H9 (cell line): ENCODE data around the gene GAS2L2. TPM values are rescaled to one million over a fixed set of nuclear protein-coding genes. Genes with fewer than 3 reads are reported as not detected.

Source experiments
- DNase-seq: peaks from one replicate; pipeline ENCODE4 v3.0.0-alpha.2; 2017
- H2AFZ ChIP-seq: one replicate; pipeline ENCODE4 v1.6.1; 2013; ENCODE audit warnings: mild to moderate bottlenecking, low read length, control low read depth, moderate library complexity
- H2AK5ac ChIP-seq: 2 replicates; pipeline ENCODE4 v1.6.1; 2013; ENCODE audit warnings: low read length, control low read depth, mixed read lengths; ENCODE audit not compliant: insufficient read length
- H2BK120ac ChIP-seq: one replicate; pipeline ENCODE4 v1.6.1; 2013; ENCODE audit warnings: low read depth, mild to moderate bottlenecking, low read length, control low read depth, inconsistent platforms; ENCODE audit not compliant: poor library complexity, severe bottlenecking
- H2BK12ac ChIP-seq: 2 replicates; pipeline ENCODE4 v1.6.1; 2013; ENCODE audit warnings: low read length, control low read depth, mixed read lengths, low read depth; ENCODE audit not compliant: insufficient read length
- H2BK15ac ChIP-seq: 2 replicates; pipeline ENCODE4 v1.6.1; 2013; ENCODE audit warnings: low read depth, low read length, control low read depth
- H2BK20ac ChIP-seq: one replicate; pipeline ENCODE4 v1.6.1; 2013; ENCODE audit warnings: low read depth, mild to moderate bottlenecking, low read length, control low read depth, inconsistent platforms; ENCODE audit not compliant: poor library complexity, severe bottlenecking
- H2BK5ac ChIP-seq: 2 replicates; pipeline ENCODE4 v1.6.1; 2013; ENCODE audit warnings: low read length, control low read depth, mixed read lengths; ENCODE audit not compliant: insufficient read length
- H3K14ac ChIP-seq: 2 replicates; pipeline ENCODE4 v1.6.1; 2013; ENCODE audit warnings: low read length, control low read depth; ENCODE audit not compliant: insufficient read depth
- H3K18ac ChIP-seq: 2 replicates; pipeline ENCODE4 v1.6.1; 2013; ENCODE audit warnings: low read depth, mild to moderate bottlenecking, mixed read lengths, low read length, control low read depth; ENCODE audit not compliant: insufficient read length
- H3K23ac ChIP-seq: 2 replicates; pipeline ENCODE4 v1.6.1; 2013; ENCODE audit warnings: low read length, control low read depth, mixed read lengths, low read depth; ENCODE audit not compliant: insufficient read length
- H3K23me2 ChIP-seq: 2 replicates; pipeline ENCODE4 v1.6.1; 2013; ENCODE audit warnings: low read depth, mild to moderate bottlenecking, mixed read lengths, low read length, control low read depth; ENCODE audit not compliant: insufficient read length, poor library complexity, severe bottlenecking
- H3K27ac ChIP-seq: 2 replicates; pipeline ENCODE4 v1.5.1; 2013; ENCODE audit warnings: low read length, control low read depth, mixed read lengths, low read depth; ENCODE audit not compliant: insufficient read length
- H3K27me3 ChIP-seq: 2 replicates; pipeline ENCODE4 v1.6.1; 2013; ENCODE audit warnings: low read length, control low read depth, inconsistent platforms; ENCODE audit not compliant: insufficient read depth
- H3K4ac ChIP-seq: 2 replicates; pipeline ENCODE4 v1.6.1; 2013; ENCODE audit warnings: low read depth, mild to moderate bottlenecking, control low read depth, inconsistent platforms, low read length, moderate library complexity
- H3K4me1 ChIP-seq: 2 replicates; pipeline ENCODE4 v1.6.1; 2013; ENCODE audit warnings: low read length, control low read depth, inconsistent platforms; ENCODE audit not compliant: insufficient read depth
- H3K4me2 ChIP-seq: 2 replicates; pipeline ENCODE4 v1.6.1; 2013; ENCODE audit warnings: low read length, control low read depth, mixed read lengths; ENCODE audit not compliant: insufficient read length, insufficient read depth
- H3K56ac ChIP-seq: 2 replicates; pipeline ENCODE4 v1.6.1; 2013; ENCODE audit warnings: low read depth, mild to moderate bottlenecking, mixed read lengths, low read length, control low read depth; ENCODE audit not compliant: insufficient read length
- H3K79me1 ChIP-seq: 2 replicates; pipeline ENCODE4 v1.6.1; 2013; ENCODE audit warnings: low read depth, mild to moderate bottlenecking, moderate library complexity, low read length, control low read depth, inconsistent platforms; ENCODE audit not compliant: insufficient read depth, poor library complexity, severe bottlenecking
- H3K79me2 ChIP-seq: 2 replicates; pipeline ENCODE4 v1.6.1; 2013; ENCODE audit warnings: low read length, control low read depth, inconsistent platforms; ENCODE audit not compliant: insufficient read depth
- H3K9ac ChIP-seq: 2 replicates; pipeline ENCODE4 v1.6.1; 2013; ENCODE audit warnings: low read length, control low read depth, mixed read lengths; ENCODE audit not compliant: insufficient read length; ENCODE audit errors: extremely low read depth
- H3K9me3 ChIP-seq: one replicate; pipeline ENCODE4 v1.6.1; 2013; ENCODE audit warnings: low read depth, low read length, inconsistent platforms; ENCODE audit not compliant: control insufficient read depth
- H3T11ph ChIP-seq: one replicate; pipeline ENCODE4 v1.6.1; 2013; ENCODE audit warnings: mild to moderate bottlenecking, low read length, control low read depth, inconsistent platforms
- H4K20me1 ChIP-seq: one replicate; pipeline ENCODE4 v1.6.1; 2013; ENCODE audit not compliant: control insufficient read depth, insufficient read length, insufficient read depth
- H4K5ac ChIP-seq: 2 replicates; pipeline ENCODE4 v1.6.1; 2013; ENCODE audit warnings: low read depth, mild to moderate bottlenecking, mixed read lengths, low read length, control low read depth; ENCODE audit not compliant: insufficient read length
- H4K8ac ChIP-seq: replicated peaks from 2 replicates; pipeline ENCODE4 v1.6.1; 2013; ENCODE audit warnings: low read length, control low read depth, mixed read lengths, low read depth; ENCODE audit not compliant: insufficient read length
- H4K91ac ChIP-seq: 2 replicates; pipeline ENCODE4 v1.6.1; 2013; ENCODE audit warnings: low read depth, mild to moderate bottlenecking, moderate library complexity, mixed read lengths, low read length, control low read depth; ENCODE audit not compliant: insufficient read length
- H3K27ac Mint-ChIP-seq, 3 experiments: 2 replicates in 2 of 3; 3 replicates in 1 of 3; pipeline ENCODE4 v1.8.0; 2020 to 2021; ENCODE audit warnings: mixed read lengths in 3 of 3, mild to moderate bottlenecking in 1 of 3, moderate library complexity in 1 of 3
- H3K27me3 Mint-ChIP-seq: 2 replicates; pipeline ENCODE4 v1.8.0; 2021; ENCODE audit warnings: low read depth, mild to moderate bottlenecking, moderate library complexity, mixed read lengths
- H3K36me3 Mint-ChIP-seq, 3 experiments: 2 replicates in 2 of 3; 3 replicates in 1 of 3; pipeline ENCODE4 v1.8.0; 2020 to 2021; ENCODE audit warnings: low read depth in 3 of 3, mixed read lengths in 3 of 3; ENCODE audit not compliant: insufficient read depth in 1 of 3
- H3K4me1 Mint-ChIP-seq, 2 experiments: 2 replicates each; pipeline ENCODE4 v1.8.0; 2020; ENCODE audit warnings: mixed read lengths in 2 of 2
- H3K4me3 Mint-ChIP-seq, 2 experiments: 2 replicates in 1 of 2; 3 replicates in 1 of 2; pipeline ENCODE4 v1.8.0; 2020 to 2021; ENCODE audit warnings: mild to moderate bottlenecking in 2 of 2, mixed read lengths in 2 of 2, moderate library complexity in 1 of 2
- H3K9me3 Mint-ChIP-seq, 2 experiments: 2 replicates in 1 of 2; 3 replicates in 1 of 2; pipeline ENCODE4 v1.8.0; 2020; ENCODE audit warnings: mild to moderate bottlenecking in 2 of 2, mixed read lengths in 2 of 2, moderate library complexity in 1 of 2
- WGBS: extraction: QIAGEN DNeasy Blood & Tissue Kit; methylation state at CpG from one replicate; pipeline ENCODE4 v1.1.7; 2013; ENCODE audit warnings: missing lambda C conversion rate, low lambda C conversion rate, mixed read lengths; ENCODE audit not compliant: insufficient read length; ENCODE audit errors: extremely low coverage; 5-methylcytosine and 5-hydroxymethylcytosine counted together
- total RNA-seq: library from RNA; stranded (reverse); gene quantifications from 2 replicates; pipeline ENCODE4 v1.2.1, GENCODE V29; 2021
- TF ChIP-seq, protein P1 (sequence below): fragments of 200-600 bp; sonication (generic); conservative IDR thresholded peaks from 3 replicates; pipeline ENCODE4 v1.8.0; 2021; ENCODE audit warnings: antibody characterized with exemption, mild to moderate bottlenecking

The GAS2L2 gene
- total RNA-seq, 1 experiment from 2014 or later, result not detected

DNA sequence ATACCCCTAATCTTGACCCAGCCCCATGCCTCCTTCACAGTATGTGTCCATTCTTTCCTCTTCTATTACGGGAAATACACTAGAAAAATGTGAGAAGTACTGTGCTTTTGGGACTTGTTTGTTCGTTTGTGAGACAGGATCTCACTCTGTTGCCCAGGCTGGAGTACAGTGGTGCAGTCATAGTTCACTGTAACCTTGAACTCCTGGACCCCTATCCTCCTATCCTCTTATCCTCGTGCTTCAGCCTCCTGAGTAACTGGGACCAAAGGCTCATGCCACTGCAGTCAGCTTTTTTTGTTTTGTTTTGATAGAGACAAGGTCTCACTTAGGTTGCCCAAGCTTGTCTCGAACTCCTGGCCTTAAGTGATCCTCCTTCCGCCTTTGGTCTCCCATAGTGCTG lies 51.5 kb downstream of the GAS2L2 start:
- Histone ChIP-seq H4K8ac (no peak overlapping the region), H3T11ph (no peak overlapping the region), H3K4me1 (no peaks in the 10 kb centered on the region), H2AFZ (no peak overlapping the region), H3K4ac (no peak overlapping the region), H3K18ac (no peak overlapping the region), H3K27me3 (no peaks in the 10 kb centered on the region), H4K91ac (no peak overlapping the region), H2BK120ac (no peak overlapping the region), H3K23ac (no peak overlapping the region), H3K56ac (no peak overlapping the region), H2AK5ac (no peak overlapping the region), H3K14ac (no peak overlapping the region), H2BK5ac (no peak overlapping the region), H3K4me2 (no peak overlapping the region), H3K23me2 (no peaks in the 10 kb centered on the region), H3K79me2 (no peaks in the 10 kb centered on the region), H2BK15ac (no peak overlapping the region), H2BK20ac (no peak overlapping the region), H4K20me1 (no peaks in the 10 kb centered on the region), H3K9me3 (no peaks in the 10 kb centered on the region), H4K5ac (no peak overlapping the region), H3K79me1 (no peaks in the 10 kb centered on the region), H2BK12ac (no peak overlapping the region), H3K27ac (no peak overlapping the region), H3K9ac (no peak overlapping the region)
- no CpG with 5 or more reads among the region's 5 CpGs for WGBS
- TF ChIP-seq, protein P1, sequence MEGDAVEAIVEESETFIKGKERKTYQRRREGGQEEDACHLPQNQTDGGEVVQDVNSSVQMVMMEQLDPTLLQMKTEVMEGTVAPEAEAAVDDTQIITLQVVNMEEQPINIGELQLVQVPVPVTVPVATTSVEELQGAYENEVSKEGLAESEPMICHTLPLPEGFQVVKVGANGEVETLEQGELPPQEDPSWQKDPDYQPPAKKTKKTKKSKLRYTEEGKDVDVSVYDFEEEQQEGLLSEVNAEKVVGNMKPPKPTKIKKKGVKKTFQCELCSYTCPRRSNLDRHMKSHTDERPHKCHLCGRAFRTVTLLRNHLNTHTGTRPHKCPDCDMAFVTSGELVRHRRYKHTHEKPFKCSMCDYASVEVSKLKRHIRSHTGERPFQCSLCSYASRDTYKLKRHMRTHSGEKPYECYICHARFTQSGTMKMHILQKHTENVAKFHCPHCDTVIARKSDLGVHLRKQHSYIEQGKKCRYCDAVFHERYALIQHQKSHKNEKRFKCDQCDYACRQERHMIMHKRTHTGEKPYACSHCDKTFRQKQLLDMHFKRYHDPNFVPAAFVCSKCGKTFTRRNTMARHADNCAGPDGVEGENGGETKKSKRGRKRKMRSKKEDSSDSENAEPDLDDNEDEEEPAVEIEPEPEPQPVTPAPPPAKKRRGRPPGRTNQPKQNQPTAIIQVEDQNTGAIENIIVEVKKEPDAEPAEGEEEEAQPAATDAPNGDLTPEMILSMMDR, result no peak
- DNase-seq, result no peak
- Mint-ChIP-seq H3K9me3 (no peaks in the 10 kb centered on the region; a peak in 1 of 5 replicates), H3K27ac (no peak overlapping the region), H3K4me3 (no peak overlapping the region), H3K36me3 (peaks cover 3 to 10% (median 5%) of the 10 kb centered on the region in 3 experiments; a peak in 6 of 7 replicates), H3K27me3 (no peaks in the 10 kb centered on the region), H3K4me1 (no peaks in the 10 kb centered on the region)
